Heart left ventricle (tissue), 13 donors: Measurements from ENCODE around the gene SH3BP5L.

Experiments
- POLR2A ChIP-seq, 2 donors: fragments of 450-650 bp; IDR thresholded peaks; one replicate each; pipeline ENCODE4 v1.6.1; 2017; ENCODE audit warnings: antibody characterized with exemption in 2 of 2, mild to moderate bottlenecking in 2 of 2, moderate library complexity in 2 of 2
- TF ChIP-seq, protein P1 (sequence below), 12 donors: fragments of 200-600 bp; sonication (generic) in 4 of 12; IDR thresholded peaks; one replicate each; pipeline versions ENCODE4 v1.5.0 to v1.8.0; 2018 to 2022; ENCODE audit warnings: antibody characterized with exemption in 12 of 12, mild to moderate bottlenecking in 5 of 12
- donor health status: ischemic (EF 13 %, LVEDD 7.1; RV severe dilation, severe dysfunction).
- donor health status: DM: no; HTN: yes; CAD: no.
- donor health status: DM: no; HTN: no; CAD: no.
- donor health status: ischemic (EF 25% LVEDD 6.9; RV normal size, moderate dysfunction).
- donor health status: ischemic (EF 25% LVEDD 5.7; RV mildly dilated, moderate dysfunction).
- donor health status: ischemic (EF 35%, LVEDD 5.7; RV mildly dilated, moderate dysfunction).
- donor health status: nonischemic (EF 11% LVEDD 7.7; RV severe dilation, severe dysfunction).
- donor health status: DM: yes; HTN: yes; CAD: no.
- donor health status: PGD.
- donor health status: ischemic (EF 29% LVEDD 5.4; RV normal size, mild dysfunction).
- donor health status: nonischemic (EF 23%, LVEDD 6.1; RV moderate dilation, normal function).

DNA sequence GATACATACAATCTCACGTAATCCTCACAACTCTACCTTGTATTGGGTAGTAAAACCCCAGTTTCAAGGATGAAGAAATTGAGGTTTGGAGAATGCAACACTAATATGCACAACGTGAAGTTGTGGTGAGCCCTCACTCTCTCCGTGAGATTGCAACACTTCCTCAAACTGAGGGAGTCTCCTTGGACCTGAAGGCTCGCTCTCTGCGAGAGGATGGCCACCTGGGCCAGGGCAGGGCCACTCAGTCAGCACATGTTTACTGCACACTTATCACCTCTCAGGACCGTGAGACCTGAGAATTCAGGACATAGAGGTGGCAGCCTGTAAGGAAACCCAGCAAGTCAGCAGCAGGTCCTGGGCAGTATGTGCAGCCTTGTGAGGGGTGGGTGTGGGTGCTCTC lies 8.7 kb downstream of the SH3BP5L start:
- TF ChIP-seq, protein P1, sequence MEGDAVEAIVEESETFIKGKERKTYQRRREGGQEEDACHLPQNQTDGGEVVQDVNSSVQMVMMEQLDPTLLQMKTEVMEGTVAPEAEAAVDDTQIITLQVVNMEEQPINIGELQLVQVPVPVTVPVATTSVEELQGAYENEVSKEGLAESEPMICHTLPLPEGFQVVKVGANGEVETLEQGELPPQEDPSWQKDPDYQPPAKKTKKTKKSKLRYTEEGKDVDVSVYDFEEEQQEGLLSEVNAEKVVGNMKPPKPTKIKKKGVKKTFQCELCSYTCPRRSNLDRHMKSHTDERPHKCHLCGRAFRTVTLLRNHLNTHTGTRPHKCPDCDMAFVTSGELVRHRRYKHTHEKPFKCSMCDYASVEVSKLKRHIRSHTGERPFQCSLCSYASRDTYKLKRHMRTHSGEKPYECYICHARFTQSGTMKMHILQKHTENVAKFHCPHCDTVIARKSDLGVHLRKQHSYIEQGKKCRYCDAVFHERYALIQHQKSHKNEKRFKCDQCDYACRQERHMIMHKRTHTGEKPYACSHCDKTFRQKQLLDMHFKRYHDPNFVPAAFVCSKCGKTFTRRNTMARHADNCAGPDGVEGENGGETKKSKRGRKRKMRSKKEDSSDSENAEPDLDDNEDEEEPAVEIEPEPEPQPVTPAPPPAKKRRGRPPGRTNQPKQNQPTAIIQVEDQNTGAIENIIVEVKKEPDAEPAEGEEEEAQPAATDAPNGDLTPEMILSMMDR (IDR thresholded peaks at IDR 0.05): no peak
- TF ChIP-seq POLR2A (IDR thresholded peaks at IDR 0.05): no peak
